HepG2 (cell line): Measurements from ENCODE around the gene SEC14L5. TPM values are rescaled to one million over a fixed set of nuclear protein-coding genes. Genes with fewer than 3 reads are reported as not detected.

Source experiments
- CBX5 ChIP-seq: sonication (generic); formaldehyde crosslinking; IDR thresholded peaks from 2 replicates; pipeline ENCODE4 v1.4.0; 2020; ENCODE audit warnings: missing genetic modification reagents, borderline replicate concordance
- CENPX ChIP-seq: sonication (generic); formaldehyde crosslinking; IDR thresholded peaks from 2 replicates; pipeline ENCODE4 v1.9.0; 2021; ENCODE audit warnings: mild to moderate bottlenecking, missing genetic modification reagents, moderate library complexity
- ETV6 ChIP-seq: sonication (generic); formaldehyde crosslinking; conservative IDR thresholded peaks from 2 replicates; pipeline ENCODE4 v1.4.0; 2020; ENCODE audit warnings: missing genetic modification reagents
- HNF4G ChIP-seq, 2 experiments: sonication (generic) in 1 of 2; formaldehyde crosslinking in 1 of 2; IDR thresholded peaks; 2 replicates each; pipeline versions ENCODE4 v1.4.0 to v1.6.1; 2011 to 2020; ENCODE audit warnings: borderline replicate concordance in 2 of 2, low read depth in 2 of 2, mild to moderate bottlenecking in 2 of 2, low read length in 1 of 2, missing genetic modification reagents in 1 of 2, moderate library complexity in 1 of 2
- HNRNPK ChIP-seq: fragments of 200-400 bp; formaldehyde crosslinking; IDR thresholded peaks from 2 replicates; pipeline ENCODE4 v1.6.1; 2018; ENCODE audit warnings: low read length, low read depth, moderate library complexity, mild to moderate bottlenecking; ENCODE audit not compliant: poor library complexity, severe bottlenecking
- LCORL ChIP-seq, 2 experiments: fragments of 450-650 bp in 1 of 2; sonication (generic) in 1 of 2; formaldehyde crosslinking in 1 of 2; IDR thresholded peaks; 2 replicates each; pipeline versions ENCODE4 v1.5.0 to v1.6.1; 2017 to 2020; ENCODE audit warnings: antibody characterized with exemption in 1 of 2, missing genetic modification reagents in 1 of 2
- PHF20 ChIP-seq: sonication (generic); formaldehyde crosslinking; IDR thresholded peaks from 2 replicates; pipeline ENCODE4 v1.5.0; 2020; ENCODE audit warnings: mild to moderate bottlenecking, missing genetic modification reagents
- PHF5A ChIP-seq: IDR thresholded peaks from one replicate; pipeline ENCODE4 v1.6.1; 2018; ENCODE audit warnings: low read depth, missing genetic modification reagents; ENCODE audit not compliant: unreplicated experiment
- POLR2AphosphoS5 ChIP-seq: IDR thresholded peaks from 2 replicates; pipeline ENCODE4 v1.6.1; 2012; ENCODE audit warnings: low read depth, low read length
- SAP130 ChIP-seq: IDR thresholded peaks from 2 replicates; pipeline ENCODE4 v1.6.1; 2016; ENCODE audit warnings: low read depth
- SRSF1 ChIP-seq: fragments of 200-400 bp; formaldehyde crosslinking; optimal IDR thresholded peaks from 2 replicates; pipeline ENCODE3; 2017; ENCODE audit warnings: mild to moderate bottlenecking, low read depth, low read length, moderate library complexity
- SRSF9 ChIP-seq: fragments of 200-400 bp; formaldehyde crosslinking; IDR thresholded peaks from 2 replicates; pipeline ENCODE4 v1.6.1; 2018; ENCODE audit warnings: borderline replicate concordance, mild to moderate bottlenecking, low read depth, low read length; ENCODE audit not compliant: insufficient read depth, poor library complexity, severe bottlenecking
- SUZ12 ChIP-seq: fragments of 150-350 bp; IDR thresholded peaks from 2 replicates; pipeline ENCODE4 v1.6.1; 2014; ENCODE audit warnings: low read depth, low read length
- TARDBP ChIP-seq: sonication (generic); formaldehyde crosslinking; IDR thresholded peaks from 2 replicates; pipeline ENCODE4 v1.8.0; 2022; ENCODE audit warnings: mild to moderate bottlenecking, missing genetic modification reagents
- TEAD3 ChIP-seq: optimal IDR thresholded peaks from 2 replicates; pipeline ENCODE3; 2016; ENCODE audit warnings: borderline replicate concordance
- ZC3H13 ChIP-seq: sonication (generic); formaldehyde crosslinking; IDR thresholded peaks from 2 replicates; pipeline ENCODE4 v1.8.1; 2023; ENCODE audit warnings: mild to moderate bottlenecking, missing genetic modification reagents, moderate library complexity
- ZC3H4 ChIP-seq: sonication (generic); formaldehyde crosslinking; IDR thresholded peaks from 2 replicates; pipeline ENCODE4 v1.4.0; 2020; ENCODE audit warnings: missing genetic modification reagents, borderline replicate concordance
- ZZZ3 ChIP-seq: sonication (generic); formaldehyde crosslinking; IDR thresholded peaks from 2 replicates; pipeline ENCODE4 v1.4.0; 2020; ENCODE audit warnings: missing genetic modification reagents, mild to moderate bottlenecking, borderline replicate concordance
- polyA plus RNA-seq, 8 experiments: library from polyadenylated mRNA; depleted of rRNA in 3 of 8; stranded (reverse) in 7 of 8; unstranded in 1 of 8; fragments of >200 nt; fragmentation: Illumina TruSeq in 4 of 8; extraction: Trizol in 4 of 8; gene quantifications; 2 replicates each; pipeline versions ENCODE4 v1.2.1 to v1.2.3, GENCODE V29; 2011 to 2016; ENCODE audit warnings: low read depth in 4 of 8, missing spikeins in 1 of 8, mixed read lengths in 1 of 8; ENCODE audit not compliant: insufficient read depth in 1 of 8
- total RNA-seq, 5 experiments: library from RNA; depleted of rRNA; stranded (reverse); fragments of >200 nt; fragmentation: Illumina TruSeq; extraction: Trizol; gene quantifications; 2 replicates each; pipeline ENCODE4 v1.2.3, GENCODE V29; 2016; ENCODE audit warnings: low read depth in 1 of 5
- TF ChIP-seq, protein P1 (sequence below): sonication (generic); formaldehyde crosslinking; IDR thresholded peaks from 2 replicates; pipeline ENCODE4 v1.5.1; 2020; ENCODE audit warnings: mild to moderate bottlenecking, missing genetic modification reagents, borderline replicate concordance
- TF ChIP-seq, protein P2 (sequence below): sonication (generic); formaldehyde crosslinking; IDR thresholded peaks from 2 replicates; pipeline ENCODE4 v1.4.0; 2020; ENCODE audit warnings: missing genetic modification reagents

SEC14L5 gene
- total and polyA plus RNA-seq, 2 of the 13 experiments (the other 11 are each of a cell fraction or from before 2014, with no cell fraction given) = 0.40 to 0.42 TPM

DNA sequence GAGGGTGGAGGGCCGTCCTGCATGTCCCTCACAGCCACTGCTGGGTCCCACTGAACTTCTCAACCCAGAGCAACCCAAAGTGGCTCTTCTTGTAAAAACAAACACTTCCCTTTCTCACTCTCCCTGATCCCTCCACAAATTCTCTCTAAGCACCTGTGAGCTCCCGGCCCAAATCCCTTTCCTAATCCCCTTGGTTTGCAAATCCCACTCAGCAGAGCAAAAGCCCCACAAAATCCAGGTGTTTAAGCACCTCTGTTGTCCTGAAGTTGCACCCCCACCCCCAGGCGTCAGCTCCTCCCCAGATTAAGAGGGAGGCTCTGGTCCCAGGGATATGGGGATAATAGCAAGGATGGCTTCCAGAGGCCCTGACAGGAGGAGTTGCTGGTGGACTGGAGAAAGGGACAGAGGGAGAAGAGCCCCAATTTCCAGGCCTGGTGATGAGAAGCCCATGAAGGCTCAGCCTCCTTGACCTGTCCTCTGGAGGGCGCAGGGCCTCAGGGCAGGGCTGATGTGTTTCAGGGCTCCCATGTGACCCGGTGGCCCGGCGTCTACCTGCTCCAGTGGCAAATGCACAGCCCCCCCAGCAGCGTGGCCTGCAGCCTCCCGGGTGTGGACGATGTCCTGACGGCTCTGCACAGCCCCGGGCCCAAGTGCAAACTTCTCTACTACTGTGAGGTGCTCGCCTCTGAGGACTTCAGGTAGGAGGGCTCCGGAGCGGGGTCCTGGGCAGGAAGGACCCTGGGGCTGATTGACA, 52.6 kb downstream of the SEC14L5 start (continued):
- TF ChIP-seq, protein P1, sequence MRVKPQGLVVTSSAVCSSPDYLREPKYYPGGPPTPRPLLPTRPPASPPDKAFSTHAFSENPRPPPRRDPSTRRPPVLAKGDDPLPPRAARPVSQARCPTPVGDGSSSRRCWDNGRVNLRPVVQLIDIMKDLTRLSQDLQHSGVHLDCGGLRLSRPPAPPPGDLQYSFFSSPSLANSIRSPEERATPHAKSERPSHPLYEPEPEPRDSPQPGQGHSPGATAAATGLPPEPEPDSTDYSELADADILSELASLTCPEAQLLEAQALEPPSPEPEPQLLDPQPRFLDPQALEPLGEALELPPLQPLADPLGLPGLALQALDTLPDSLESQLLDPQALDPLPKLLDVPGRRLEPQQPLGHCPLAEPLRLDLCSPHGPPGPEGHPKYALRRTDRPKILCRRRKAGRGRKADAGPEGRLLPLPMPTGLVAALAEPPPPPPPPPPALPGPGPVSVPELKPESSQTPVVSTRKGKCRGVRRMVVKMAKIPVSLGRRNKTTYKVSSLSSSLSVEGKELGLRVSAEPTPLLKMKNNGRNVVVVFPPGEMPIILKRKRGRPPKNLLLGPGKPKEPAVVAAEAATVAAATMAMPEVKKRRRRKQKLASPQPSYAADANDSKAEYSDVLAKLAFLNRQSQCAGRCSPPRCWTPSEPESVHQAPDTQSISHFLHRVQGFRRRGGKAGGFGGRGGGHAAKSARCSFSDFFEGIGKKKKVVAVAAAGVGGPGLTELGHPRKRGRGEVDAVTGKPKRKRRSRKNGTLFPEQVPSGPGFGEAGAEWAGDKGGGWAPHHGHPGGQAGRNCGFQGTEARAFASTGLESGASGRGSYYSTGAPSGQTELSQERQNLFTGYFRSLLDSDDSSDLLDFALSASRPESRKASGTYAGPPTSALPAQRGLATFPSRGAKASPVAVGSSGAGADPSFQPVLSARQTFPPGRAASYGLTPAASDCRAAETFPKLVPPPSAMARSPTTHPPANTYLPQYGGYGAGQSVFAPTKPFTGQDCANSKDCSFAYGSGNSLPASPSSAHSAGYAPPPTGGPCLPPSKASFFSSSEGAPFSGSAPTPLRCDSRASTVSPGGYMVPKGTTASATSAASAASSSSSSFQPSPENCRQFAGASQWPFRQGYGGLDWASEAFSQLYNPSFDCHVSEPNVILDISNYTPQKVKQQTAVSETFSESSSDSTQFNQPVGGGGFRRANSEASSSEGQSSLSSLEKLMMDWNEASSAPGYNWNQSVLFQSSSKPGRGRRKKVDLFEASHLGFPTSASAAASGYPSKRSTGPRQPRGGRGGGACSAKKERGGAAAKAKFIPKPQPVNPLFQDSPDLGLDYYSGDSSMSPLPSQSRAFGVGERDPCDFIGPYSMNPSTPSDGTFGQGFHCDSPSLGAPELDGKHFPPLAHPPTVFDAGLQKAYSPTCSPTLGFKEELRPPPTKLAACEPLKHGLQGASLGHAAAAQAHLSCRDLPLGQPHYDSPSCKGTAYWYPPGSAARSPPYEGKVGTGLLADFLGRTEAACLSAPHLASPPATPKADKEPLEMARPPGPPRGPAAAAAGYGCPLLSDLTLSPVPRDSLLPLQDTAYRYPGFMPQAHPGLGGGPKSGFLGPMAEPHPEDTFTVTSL (CRISPR knock-in tag) = no peak
- TF ChIP-seq, protein P2, sequence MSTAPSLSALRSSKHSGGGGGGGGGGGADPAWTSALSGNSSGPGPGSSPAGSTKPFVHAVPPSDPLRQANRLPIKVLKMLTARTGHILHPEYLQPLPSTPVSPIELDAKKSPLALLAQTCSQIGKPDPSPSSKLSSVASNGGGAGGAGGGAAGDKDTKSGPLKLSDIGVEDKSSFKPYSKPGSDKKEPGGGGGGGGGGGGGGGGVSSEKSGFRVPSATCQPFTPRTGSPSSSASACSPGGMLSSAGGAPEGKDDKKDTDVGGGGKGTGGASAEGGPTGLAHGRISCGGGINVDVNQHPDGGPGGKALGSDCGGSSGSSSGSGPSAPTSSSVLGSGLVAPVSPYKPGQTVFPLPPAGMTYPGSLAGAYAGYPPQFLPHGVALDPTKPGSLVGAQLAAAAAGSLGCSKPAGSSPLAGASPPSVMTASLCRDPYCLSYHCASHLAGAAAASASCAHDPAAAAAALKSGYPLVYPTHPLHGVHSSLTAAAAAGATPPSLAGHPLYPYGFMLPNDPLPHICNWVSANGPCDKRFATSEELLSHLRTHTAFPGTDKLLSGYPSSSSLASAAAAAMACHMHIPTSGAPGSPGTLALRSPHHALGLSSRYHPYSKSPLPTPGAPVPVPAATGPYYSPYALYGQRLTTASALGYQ (CRISPR knock-in tag) = no peak
- TF ChIP-seq TARDBP (CRISPR knock-in tag) = no peak
- TF ChIP-seq CBX5 (CRISPR knock-in tag) = no peak
- TF ChIP-seq PHF20 = no peak
- no peak for TF ChIP-seq CENPX (CRISPR knock-in tag)
- no peak for TF ChIP-seq ZC3H13 (CRISPR knock-in tag)
- TF ChIP-seq LCORL (IDR thresholded peaks at IDR 0.05) = no peak
- no peak for TF ChIP-seq LCORL (CRISPR knock-in tag; IDR thresholded peaks at IDR 0.05)
- TF ChIP-seq POLR2AphosphoS5 = no peak
- peak; percentile 25; the same call in 1 of the 2 replicates for TF ChIP-seq SAP130
- no peak for TF ChIP-seq ZC3H4 (CRISPR knock-in tag)
- TF ChIP-seq SUZ12 = no peak
- no peak for TF ChIP-seq SRSF1
- TF ChIP-seq HNRNPK = no peak
- TF ChIP-seq ZZZ3 (CRISPR knock-in tag) = no peak
- TF ChIP-seq PHF5A (CRISPR knock-in tag) = no peak
- TF ChIP-seq TEAD3 (CRISPR knock-in tag) = no peak
- TF ChIP-seq SRSF9 = no peak
- no peak for TF ChIP-seq HNF4G (IDR thresholded peaks at IDR 0.05; ENCODE audit: borderline replicate concordance, low read depth, low read length)
- no peak for TF ChIP-seq HNF4G (CRISPR knock-in tag; IDR thresholded peaks at IDR 0.05; ENCODE audit: borderline replicate concordance, low read depth)
- no peak for TF ChIP-seq ETV6 (CRISPR knock-in tag)
